ENCODE results near the gene DTL. TPM values are rescaled to one million over a fixed set of nuclear protein-coding genes. Genes with fewer than 3 reads are reported as not detected.
"Not testable (repeated sequence)": the region's sequence is repeated elsewhere in the genome, so short reads cannot be mapped to it uniquely, and the experiment has no call there.

The DTL gene
- total and polyA plus RNA-seq, 2 donors: 0.71 to 23.4 TPM

DNA sequence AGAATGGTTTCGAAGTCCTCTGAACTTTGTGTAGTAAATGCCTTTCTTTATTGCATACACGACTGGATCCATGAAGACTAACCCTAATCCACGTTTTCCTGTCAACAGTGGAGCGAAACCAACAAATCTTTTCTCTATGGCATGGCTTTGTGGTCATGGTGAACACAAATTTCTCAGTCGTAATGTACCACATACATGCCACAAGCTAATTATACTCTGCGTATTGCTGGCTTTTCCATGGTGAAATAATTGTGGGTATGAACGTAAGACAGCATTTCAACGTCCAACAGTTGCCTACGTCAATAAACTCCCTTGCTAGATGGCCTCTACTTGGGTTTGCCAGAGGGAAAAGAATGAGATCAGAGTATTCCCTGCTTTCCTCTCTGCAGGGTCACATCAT lies 27.7 kb upstream of the DTL start:
- WGBS: 98% methylated on average over 9 of the region's 9 CpGs
- H3K27me3 ChIP-seq (ENCODE audit: control insufficient read depth in 2 of 2, insufficient read depth in 1 of 2, low read length in 1 of 2): no peaks in the 10 kb centered on the region

GRCh38 chr1:212009561-212009960 lies 26.0 kb upstream of the DTL start:
- H3K9me3 ChIP-seq (ENCODE audit: control insufficient read depth in 2 of 2, insufficient read depth in 1 of 2, low read length in 1 of 2): no peaks in the 10 kb centered on the region

More for the DNA sequence above, 27.7 kb upstream of the DTL start:
- H3K36me3 ChIP-seq (ENCODE audit: control insufficient read depth in 2 of 2, insufficient read depth in 2 of 2, low read length in 1 of 2): peaks cover 9 to 33% of the 10 kb centered on the region in 2 donors
- H3K4me3 ChIP-seq (ENCODE audit: low read length in 2 of 2): no peak overlapping the region
- H3K27ac ChIP-seq (ENCODE audit: low read depth in 1 of 2, low read length in 1 of 2): no peak overlapping the region
- no peak for DNase-seq (ENCODE audit: low read depth in 6 of 9, low spot score in 9 of 9)
- no peaks in the 10 kb centered on the region for H3K4me1 ChIP-seq (ENCODE audit: control insufficient read depth in 2 of 2, insufficient read depth in 2 of 2, low read length in 2 of 2)
- no peaks in the 10 kb centered on the region for H3K9me3 ChIP-seq (ENCODE audit: control insufficient read depth in 2 of 2, insufficient read depth in 1 of 2, low read length in 1 of 2)

DNA sequence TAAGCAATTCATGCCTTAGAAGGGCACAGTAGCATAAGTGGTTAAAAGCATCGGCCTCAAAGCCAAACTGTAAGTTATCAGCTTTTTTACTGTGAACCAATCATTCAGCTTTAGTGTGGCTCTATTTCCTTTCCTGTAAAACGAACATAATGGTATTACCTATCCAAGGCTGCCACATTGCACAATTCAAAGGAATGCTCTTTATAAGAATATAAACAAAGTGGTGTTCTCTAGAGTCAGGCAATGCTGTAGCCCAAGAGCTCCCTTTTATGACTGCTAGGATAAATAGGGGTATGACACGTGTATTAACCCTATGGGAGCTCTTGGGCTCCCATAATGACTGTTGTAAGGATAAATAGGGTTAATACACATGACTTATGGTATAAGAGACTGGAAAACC lies 25.5 kb upstream of the DTL start:
- no peak for DNase-seq (ENCODE audit: low read depth in 6 of 9, low spot score in 9 of 9)
- WGBS: 86% methylated on average over 3 of the region's 3 CpGs
- Histone ChIP-seq H3K4me3 (ENCODE audit: low read length in 2 of 2) (no peak overlapping the region), H3K27me3 (ENCODE audit: control insufficient read depth in 2 of 2, insufficient read depth in 1 of 2, low read length in 1 of 2) (no peaks in the 10 kb centered on the region), H3K36me3 (ENCODE audit: control insufficient read depth in 2 of 2, insufficient read depth in 2 of 2, low read length in 1 of 2) (peaks cover 13 to 30% of the 10 kb centered on the region in 2 donors), H3K4me1 (ENCODE audit: control insufficient read depth in 2 of 2, insufficient read depth in 2 of 2, low read length in 2 of 2) (no peaks in the 10 kb centered on the region), H3K27ac (ENCODE audit: low read depth in 1 of 2, low read length in 1 of 2) (no peak overlapping the region), H3K9me3 (ENCODE audit: control insufficient read depth in 2 of 2, insufficient read depth in 1 of 2, low read length in 1 of 2) (peaks cover 0 to 2% of the 10 kb centered on the region in 2 donors)

More at GRCh38 chr1:212009561-212009960, 26.0 kb upstream of the DTL start:
- no peak overlapping the region for H3K4me3 ChIP-seq (ENCODE audit: low read length in 2 of 2)
- WGBS: 41% methylated on average over 1 of the region's 1 CpG
- H3K27ac ChIP-seq (ENCODE audit: low read depth in 1 of 2, low read length in 1 of 2): no peak overlapping the region
- no peaks in the 10 kb centered on the region for H3K27me3 ChIP-seq (ENCODE audit: control insufficient read depth in 2 of 2, insufficient read depth in 1 of 2, low read length in 1 of 2)
- no peaks in the 10 kb centered on the region for H3K4me1 ChIP-seq (ENCODE audit: control insufficient read depth in 2 of 2, insufficient read depth in 2 of 2, low read length in 2 of 2)
- no peak for DNase-seq (ENCODE audit: low read depth in 6 of 9, low spot score in 9 of 9)
- H3K36me3 ChIP-seq (ENCODE audit: control insufficient read depth in 2 of 2, insufficient read depth in 2 of 2, low read length in 1 of 2): peaks cover 9 to 33% of the 10 kb centered on the region in 2 donors

DNA sequence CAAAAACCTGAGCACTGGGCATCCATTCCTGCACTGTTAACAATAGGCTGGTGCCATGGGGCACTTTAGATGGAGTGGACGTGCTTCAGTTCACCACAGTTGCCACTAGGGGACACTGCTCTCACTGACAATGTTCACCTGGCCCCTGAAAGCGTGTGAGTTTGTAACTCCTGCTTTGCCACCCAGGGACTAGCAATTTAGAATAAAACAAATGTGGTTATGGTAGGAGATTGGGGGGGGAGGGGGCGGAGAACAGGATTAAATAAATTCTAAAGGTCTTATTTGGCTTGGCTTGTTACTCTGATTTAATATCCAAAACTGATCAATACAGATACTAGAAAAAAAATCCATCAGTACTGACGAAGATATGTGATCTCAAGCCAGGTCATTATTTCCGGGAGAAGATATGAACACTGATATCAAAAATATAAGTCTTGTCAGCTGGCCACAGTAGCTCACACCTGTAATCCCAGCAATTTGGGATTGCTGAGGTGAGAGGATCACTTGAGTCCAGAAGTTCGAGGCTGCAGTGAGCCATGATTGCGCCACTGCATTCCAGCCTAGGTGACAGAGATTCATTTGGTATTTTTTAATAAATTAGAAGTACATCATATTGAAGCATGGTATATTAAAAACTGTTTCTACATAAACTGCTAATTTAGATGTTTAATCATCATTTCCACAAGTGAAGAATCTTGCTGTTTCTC lies 23.4 kb upstream of the DTL start:
- DNase-seq (ENCODE audit: low read depth in 6 of 9, low spot score in 9 of 9): peak in 7 of 9 donors; percentile 38 to 74 (median 54)
- Histone ChIP-seq H3K27me3 (ENCODE audit: control insufficient read depth in 2 of 2, insufficient read depth in 1 of 2, low read length in 1 of 2) (no peaks in the 10 kb centered on the region), H3K9me3 (ENCODE audit: control insufficient read depth in 2 of 2, insufficient read depth in 1 of 2, low read length in 1 of 2) (peaks cover 0 to 2% of the 10 kb centered on the region in 2 donors), H3K4me1 (ENCODE audit: control insufficient read depth in 2 of 2, insufficient read depth in 2 of 2, low read length in 2 of 2) (no peaks in the 10 kb centered on the region), H3K4me3 (ENCODE audit: low read length in 2 of 2) (no peak overlapping the region), H3K36me3 (ENCODE audit: control insufficient read depth in 2 of 2, insufficient read depth in 2 of 2, low read length in 1 of 2) (peaks cover 12 to 33% of the 10 kb centered on the region in 2 donors), H3K27ac (ENCODE audit: low read depth in 1 of 2, low read length in 1 of 2) (no peak overlapping the region)
- 85% methylated on average over 7 of the region's 7 CpGs for WGBS

- H3K36me3 ChIP-seq (ENCODE audit: control insufficient read depth in 2 of 2, insufficient read depth in 2 of 2, low read length in 1 of 2): peaks cover 4 to 27% of the 10 kb centered on the region in 2 donors
- DNase-seq (ENCODE audit: low read depth in 6 of 9, low spot score in 9 of 9): no peak
- 96% methylated on average over 2 of the region's 2 CpGs for WGBS
These were observed 21.9 kb upstream of the DTL start for GRCh38 chr1:212013672-212014071.

DNA sequence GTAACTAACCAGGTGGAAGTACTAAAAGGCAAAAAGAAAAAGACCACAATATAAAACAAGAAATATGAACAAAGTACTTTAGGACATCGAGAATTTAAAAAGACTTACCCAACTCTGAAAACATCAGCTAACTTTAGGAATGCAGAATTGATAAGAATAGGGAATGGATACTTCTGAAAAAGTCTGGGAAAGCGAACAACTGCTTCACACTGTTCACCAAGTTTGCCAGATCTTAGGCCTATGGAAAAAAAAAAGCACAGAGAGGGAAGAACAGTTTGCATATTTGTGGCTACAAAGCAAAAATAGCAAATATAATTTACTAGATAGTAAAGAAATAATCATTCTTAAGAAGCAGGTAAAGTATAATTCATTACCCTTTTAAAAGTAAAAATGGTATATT lies 14.6 kb upstream of the DTL start:
- DNase-seq (ENCODE audit: low read depth in 6 of 9, low spot score in 9 of 9): no peak
- H3K36me3 ChIP-seq (ENCODE audit: control insufficient read depth in 2 of 2, insufficient read depth in 2 of 2, low read length in 1 of 2): peaks cover 4 to 17% of the 10 kb centered on the region in 2 donors
- whole genome bisulfite sequencing: 97% methylated on average over 2 of the region's 2 CpGs
- no peaks in the 10 kb centered on the region for H3K27me3 ChIP-seq (ENCODE audit: control insufficient read depth in 2 of 2, insufficient read depth in 1 of 2, low read length in 1 of 2)
- H3K4me1 ChIP-seq (ENCODE audit: control insufficient read depth in 2 of 2, insufficient read depth in 2 of 2, low read length in 2 of 2): no peaks in the 10 kb centered on the region
- no peaks in the 10 kb centered on the region for H3K9me3 ChIP-seq (ENCODE audit: control insufficient read depth in 2 of 2, insufficient read depth in 1 of 2, low read length in 1 of 2)
- H3K27ac ChIP-seq (ENCODE audit: low read depth in 1 of 2, low read length in 1 of 2): no peak overlapping the region
- H3K4me3 ChIP-seq (ENCODE audit: low read length in 2 of 2): no peak overlapping the region

More at GRCh38 chr1:212013672-212014071, 21.9 kb upstream of the DTL start:
- Histone ChIP-seq H3K27me3 (ENCODE audit: control insufficient read depth in 2 of 2, insufficient read depth in 1 of 2, low read length in 1 of 2) (no peaks in the 10 kb centered on the region), H3K27ac (ENCODE audit: low read depth in 1 of 2, low read length in 1 of 2) (no peak overlapping the region), H3K9me3 (ENCODE audit: control insufficient read depth in 2 of 2, insufficient read depth in 1 of 2, low read length in 1 of 2) (peaks cover 0 to 2% of the 10 kb centered on the region in 2 donors), H3K4me3 (ENCODE audit: low read length in 2 of 2) (no peak overlapping the region), H3K4me1 (ENCODE audit: control insufficient read depth in 2 of 2, insufficient read depth in 2 of 2, low read length in 2 of 2) (no peaks in the 10 kb centered on the region)

DNA sequence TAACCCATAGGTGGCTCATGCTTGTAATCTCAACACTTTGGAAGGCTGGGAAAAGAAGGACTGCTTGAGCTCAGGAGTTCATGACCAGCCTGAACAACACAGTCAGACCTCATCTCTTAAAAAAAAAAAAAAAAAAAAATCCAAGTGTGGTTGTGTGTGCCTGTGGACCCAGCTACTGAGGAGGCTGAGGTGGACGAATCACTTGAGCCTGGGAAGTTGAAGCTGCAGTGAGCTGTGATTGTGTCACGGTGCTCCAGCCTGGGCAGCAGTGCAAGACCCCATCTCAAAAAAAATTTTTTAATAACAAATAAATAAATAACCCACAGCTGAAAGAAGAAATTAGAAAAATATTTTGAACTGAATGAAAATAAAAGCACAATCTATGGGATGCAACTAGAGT lies 14.0 kb upstream of the DTL start:
- H3K4me1 ChIP-seq (ENCODE audit: control insufficient read depth in 2 of 2, insufficient read depth in 2 of 2, low read length in 2 of 2): no peaks in the 10 kb centered on the region
- no peak overlapping the region for H3K4me3 ChIP-seq (ENCODE audit: low read length in 2 of 2)
- H3K36me3 ChIP-seq (ENCODE audit: control insufficient read depth in 2 of 2, insufficient read depth in 2 of 2, low read length in 1 of 2): peaks cover 4 to 11% of the 10 kb centered on the region in 2 donors
- H3K9me3 ChIP-seq (ENCODE audit: control insufficient read depth in 2 of 2, insufficient read depth in 1 of 2, low read length in 1 of 2): no peaks in the 10 kb centered on the region
- H3K27ac ChIP-seq (ENCODE audit: low read depth in 1 of 2, low read length in 1 of 2): no peak overlapping the region
- DNase-seq (ENCODE audit: low read depth in 6 of 9, low spot score in 9 of 9): no peak
- no peaks in the 10 kb centered on the region for H3K27me3 ChIP-seq (ENCODE audit: control insufficient read depth in 2 of 2, insufficient read depth in 1 of 2, low read length in 1 of 2)
- 99% methylated on average over 2 of the region's 2 CpGs for WGBS

DNA sequence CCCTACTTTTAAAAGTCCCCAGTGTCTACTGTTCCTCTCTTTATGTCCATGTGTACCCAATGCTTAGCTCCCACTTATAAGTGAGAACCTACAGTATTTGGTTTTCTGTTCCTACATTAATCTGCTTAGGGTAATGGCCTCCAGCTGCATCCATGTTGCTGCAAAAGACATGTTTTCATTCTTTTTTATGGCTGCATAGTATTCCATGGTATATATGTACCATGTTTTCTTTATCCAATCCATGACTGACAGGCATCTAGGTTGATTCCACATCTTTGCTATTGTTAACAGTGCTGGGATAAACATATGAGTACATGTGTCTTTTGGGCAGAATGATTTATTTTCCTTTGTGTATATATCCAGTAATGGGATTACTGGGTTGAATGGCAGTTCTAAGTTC lies 12.6 kb upstream of the DTL start:
- H3K9me3 ChIP-seq (ENCODE audit: control insufficient read depth in 2 of 2, insufficient read depth in 1 of 2, low read length in 1 of 2); DNase-seq (ENCODE audit: low read depth in 6 of 9, low spot score in 9 of 9); H3K4me1 ChIP-seq (ENCODE audit: control insufficient read depth in 2 of 2, insufficient read depth in 2 of 2, low read length in 2 of 2); H3K36me3 ChIP-seq (ENCODE audit: control insufficient read depth in 2 of 2, insufficient read depth in 2 of 2, low read length in 1 of 2); H3K27ac ChIP-seq (ENCODE audit: low read depth in 1 of 2, low read length in 1 of 2); H3K4me3 ChIP-seq (ENCODE audit: low read length in 2 of 2); H3K27me3 ChIP-seq (ENCODE audit: control insufficient read depth in 2 of 2, insufficient read depth in 1 of 2, low read length in 1 of 2): not testable (repeated sequence)

- Histone ChIP-seq H3K4me1 (ENCODE audit: control insufficient read depth in 2 of 2, insufficient read depth in 2 of 2, low read length in 2 of 2) (no peaks in the 10 kb centered on the region), H3K9me3 (ENCODE audit: control insufficient read depth in 2 of 2, insufficient read depth in 1 of 2, low read length in 1 of 2) (no peaks in the 10 kb centered on the region), H3K27me3 (ENCODE audit: control insufficient read depth in 2 of 2, insufficient read depth in 1 of 2, low read length in 1 of 2) (no peaks in the 10 kb centered on the region), H3K27ac (ENCODE audit: low read depth in 1 of 2, low read length in 1 of 2) (no peak overlapping the region), H3K36me3 (ENCODE audit: control insufficient read depth in 2 of 2, insufficient read depth in 2 of 2, low read length in 1 of 2) (peaks cover 4 to 5% of the 10 kb centered on the region in 2 donors), H3K4me3 (ENCODE audit: low read length in 2 of 2) (no peak overlapping the region)
- DNase-seq (ENCODE audit: low read depth in 6 of 9, low spot score in 9 of 9): no peak
- WGBS: 98% methylated on average over 3 of the region's 3 CpGs
These were observed 10.9 kb upstream of the DTL start for GRCh38 chr1:212024469-212025149.

Data from thymus (tissue), 11 donors.